Effector CD4-positive, alpha-beta T cell (primary cell): ENCODE results near the gene RBM34.
"Not testable (repeated sequence)": the region's sequence is repeated elsewhere in the genome, so short reads cannot be mapped to it uniquely, and the experiment has no call there.

Experiments used
- DNase-seq: peaks from one replicate; pipeline ENCODE4 v3.0.0-alpha.2; 2020
- total RNA-seq: gene quantifications from one replicate; lab custom pipeline; 2026; lab: John Stamatoyannopoulos, UW

Gene RBM34, protein sequence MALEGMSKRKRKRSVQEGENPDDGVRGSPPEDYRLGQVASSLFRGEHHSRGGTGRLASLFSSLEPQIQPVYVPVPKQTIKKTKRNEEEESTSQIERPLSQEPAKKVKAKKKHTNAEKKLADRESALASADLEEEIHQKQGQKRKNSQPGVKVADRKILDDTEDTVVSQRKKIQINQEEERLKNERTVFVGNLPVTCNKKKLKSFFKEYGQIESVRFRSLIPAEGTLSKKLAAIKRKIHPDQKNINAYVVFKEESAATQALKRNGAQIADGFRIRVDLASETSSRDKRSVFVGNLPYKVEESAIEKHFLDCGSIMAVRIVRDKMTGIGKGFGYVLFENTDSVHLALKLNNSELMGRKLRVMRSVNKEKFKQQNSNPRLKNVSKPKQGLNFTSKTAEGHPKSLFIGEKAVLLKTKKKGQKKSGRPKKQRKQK
- total RNA-seq = 7.1 reads per million, percentile 26 among the genes with 10 or more reads in this experiment

DNA sequence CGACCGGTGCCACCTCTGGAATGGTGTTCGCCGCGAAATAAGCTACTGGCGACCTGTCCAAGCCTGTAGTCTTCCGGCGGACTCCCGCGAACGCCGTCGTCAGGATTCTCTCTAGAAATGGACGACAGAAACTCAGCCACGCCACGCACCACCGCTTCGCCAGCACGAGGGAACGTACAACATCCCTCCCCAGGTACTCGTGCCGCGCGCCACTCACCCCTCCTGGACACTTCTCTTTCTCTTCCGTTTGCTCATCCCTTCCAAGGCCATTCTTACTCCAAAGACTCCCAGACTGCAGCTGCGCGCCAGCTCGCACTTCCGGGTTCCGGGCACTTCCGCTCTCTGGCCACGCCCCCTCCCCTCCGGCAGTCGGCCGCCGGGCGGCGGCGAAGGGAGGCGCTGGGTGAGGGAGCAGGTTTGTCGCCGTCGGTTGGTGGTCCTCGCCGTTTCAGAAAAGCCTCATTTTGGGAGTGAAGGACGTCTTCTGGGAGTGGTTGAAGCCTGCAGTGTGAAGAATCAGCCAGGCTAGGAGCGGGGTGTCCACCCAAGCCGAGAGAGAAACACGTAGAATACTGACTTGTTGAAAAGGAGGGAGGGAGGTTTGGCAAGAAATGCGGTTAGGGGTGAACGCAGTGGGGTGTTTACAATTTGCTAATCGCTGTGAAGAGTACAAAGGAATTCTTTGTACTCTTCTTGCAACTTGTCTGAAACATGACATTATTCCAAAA, at the start of gene RBM34:
Gene RBM34, minus strand, starts transcription at position 294 of the 728 bp plus-strand sequence. Its CDS starts 24 bp downstream, at position 270.
- DNase-seq = peak; percentile 89

DNA sequence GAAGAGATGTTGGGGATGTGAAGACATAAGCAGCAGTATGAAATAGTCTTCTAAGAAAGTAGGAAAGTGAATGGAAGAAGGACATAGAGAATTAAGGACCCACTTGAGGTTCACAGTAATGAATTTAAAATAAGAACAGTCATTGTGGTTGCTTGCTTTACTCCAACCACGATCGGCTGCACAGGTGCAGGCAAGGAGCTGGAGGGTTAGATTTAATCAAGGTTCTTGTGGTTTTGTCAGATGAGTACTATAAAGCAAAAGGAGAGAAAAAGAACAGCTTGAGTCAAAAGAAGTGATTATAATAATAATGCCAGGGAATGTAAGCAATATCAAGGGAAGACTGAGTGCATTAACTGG, 46.1 kb upstream of the RBM34 start:
- DNase-seq = peak; percentile 36

DNA sequence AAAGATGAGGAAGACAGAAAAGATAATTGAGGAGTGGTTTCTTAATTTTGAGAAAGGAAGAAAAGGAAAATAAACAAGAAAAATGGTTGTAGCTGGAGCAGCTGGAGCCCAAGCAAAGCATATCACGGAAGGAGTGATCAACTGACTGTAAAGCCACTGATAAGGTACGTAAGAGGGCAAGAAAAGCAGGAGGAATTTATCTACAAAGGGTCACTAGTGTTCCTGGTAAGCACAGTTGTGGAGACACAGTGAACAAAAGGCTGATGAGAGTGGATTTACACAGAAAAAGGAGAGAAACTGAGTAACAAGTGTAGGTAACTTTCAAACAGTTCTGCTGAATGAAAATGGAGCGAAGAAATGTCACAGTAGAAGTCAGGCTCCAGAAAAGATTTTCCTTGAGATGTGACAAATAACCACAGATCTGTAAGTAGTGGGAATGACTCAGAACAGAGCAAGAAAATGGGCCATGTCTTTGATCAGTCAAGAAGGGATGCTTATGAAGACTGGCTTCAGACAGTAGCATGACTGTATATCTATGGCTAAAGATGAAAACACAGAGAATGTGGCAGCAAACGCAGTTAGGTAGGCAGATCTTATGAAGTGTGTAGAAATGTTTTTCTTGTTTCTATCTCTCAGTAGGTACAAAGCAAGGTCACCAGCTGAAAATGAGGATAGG, 45.6 kb upstream of the RBM34 start:
- no peak for DNase-seq

DNA sequence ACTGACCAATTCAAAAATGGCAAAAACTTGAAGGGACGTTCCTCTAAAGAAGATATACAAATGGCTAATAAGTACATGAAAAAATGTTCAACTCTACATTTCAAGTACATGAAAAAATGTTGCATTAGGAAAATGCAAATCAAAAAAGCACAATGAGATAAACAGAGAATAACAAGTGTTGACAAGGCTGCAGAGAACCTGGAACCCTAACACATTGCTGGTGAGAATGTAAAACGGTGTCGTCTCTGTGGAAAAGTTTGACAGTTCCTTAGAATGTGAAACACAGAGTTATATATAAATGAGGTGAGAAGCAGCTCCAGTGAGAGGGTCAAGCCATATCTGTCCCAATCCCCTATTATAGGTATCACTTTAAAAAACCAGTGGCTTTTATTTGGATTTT, 44.6 kb upstream of the RBM34 start:
- no peak for DNase-seq

DNA sequence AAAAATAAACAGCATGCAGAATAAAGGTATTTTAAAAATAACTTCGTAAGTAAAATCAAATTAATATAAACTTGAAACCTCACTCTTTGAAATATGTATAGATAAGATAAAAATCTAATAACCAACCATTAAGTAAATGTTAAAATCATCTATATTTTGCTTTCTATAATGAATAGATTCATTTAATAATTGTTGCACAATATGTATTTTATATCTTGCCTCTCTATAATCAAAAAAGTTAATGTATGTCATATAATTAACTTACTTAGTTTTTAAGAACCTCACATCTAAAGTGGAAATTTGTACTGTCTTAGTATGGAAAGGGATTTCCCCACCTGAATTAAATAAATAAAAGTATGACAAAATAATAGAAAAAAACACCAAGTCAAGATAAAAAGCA, 42.4 kb upstream of the RBM34 start:
- DNase-seq = no peak

DNA sequence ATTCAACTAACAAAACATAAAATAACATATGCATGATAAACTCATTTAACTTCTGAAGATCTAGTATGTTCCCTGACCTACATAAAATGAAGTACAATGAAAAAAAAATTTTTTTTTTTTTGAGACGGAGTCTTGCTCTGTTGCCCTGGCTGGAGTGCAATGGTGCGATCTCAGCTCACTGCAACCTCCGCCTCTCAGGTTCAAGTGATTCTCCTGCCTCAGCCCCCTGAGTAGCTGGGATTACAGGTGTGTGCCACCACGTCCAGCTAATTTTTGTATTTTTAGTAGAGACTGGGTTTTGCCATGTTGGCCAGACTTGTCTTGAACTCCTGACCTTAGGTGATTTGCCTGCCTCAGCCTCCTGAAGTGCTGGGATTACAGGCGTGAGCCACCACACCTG, 41.4 kb upstream of the RBM34 start:
- not testable (repeated sequence) for DNase-seq

DNA sequence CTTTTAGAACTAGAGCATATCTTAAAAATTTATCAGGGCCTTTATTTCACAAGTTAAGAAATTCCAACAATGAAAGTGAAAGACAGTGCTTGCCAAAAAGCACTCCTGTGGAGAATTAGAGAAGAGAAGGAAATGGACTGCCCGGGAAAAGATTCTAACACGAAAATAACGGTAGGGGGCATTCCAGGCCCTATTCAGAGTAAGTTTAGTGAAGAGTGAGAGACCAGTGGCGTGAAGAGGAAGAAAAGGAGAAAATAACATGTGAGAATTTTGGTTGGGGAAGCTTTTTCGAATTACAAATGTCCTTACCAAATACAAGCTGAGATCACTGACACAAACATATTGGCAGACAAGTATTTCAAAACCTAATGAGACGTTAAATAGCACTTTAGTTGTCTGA, 38.4 kb upstream of the RBM34 start:
- DNase-seq = no peak

DNA sequence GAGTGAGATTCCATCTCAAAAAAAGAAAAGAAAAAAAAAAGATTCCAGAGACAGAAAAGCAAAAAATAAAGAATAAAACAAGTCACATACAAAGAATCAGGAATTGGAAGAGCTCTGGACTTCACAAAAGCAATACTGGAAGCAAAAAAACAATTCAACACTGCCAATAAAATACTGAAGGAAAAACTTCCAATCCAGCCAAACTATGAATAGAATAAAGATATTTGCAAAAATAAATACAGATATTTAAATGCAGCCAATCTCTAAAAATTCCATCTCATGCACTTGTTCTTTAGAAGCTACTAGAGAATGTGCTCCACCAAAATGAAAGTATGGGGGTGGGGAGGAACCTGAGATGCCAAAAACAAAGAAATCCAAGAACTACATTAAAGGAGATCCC, 29.4 kb upstream of the RBM34 start:
- DNase-seq = no peak

DNA sequence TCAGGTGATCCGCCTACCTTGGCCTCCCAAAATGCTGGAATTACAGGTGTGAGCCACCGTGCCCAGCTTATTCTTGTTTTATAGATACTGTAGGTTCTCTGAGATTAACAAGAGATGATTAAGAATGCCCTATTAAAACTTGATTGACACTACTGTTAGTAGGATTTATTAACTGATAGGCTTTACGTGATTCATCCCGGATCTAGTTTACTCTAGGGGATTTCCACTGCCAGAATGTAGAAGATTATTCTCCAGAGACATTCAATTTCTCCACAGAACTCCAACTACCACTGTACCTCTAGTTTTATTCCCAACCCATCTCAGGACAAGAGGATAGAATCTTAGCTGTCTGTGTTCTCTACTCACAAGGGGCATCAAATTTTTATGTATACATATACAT, 26.3 kb upstream of the RBM34 start:
- DNase-seq = no peak

DNA sequence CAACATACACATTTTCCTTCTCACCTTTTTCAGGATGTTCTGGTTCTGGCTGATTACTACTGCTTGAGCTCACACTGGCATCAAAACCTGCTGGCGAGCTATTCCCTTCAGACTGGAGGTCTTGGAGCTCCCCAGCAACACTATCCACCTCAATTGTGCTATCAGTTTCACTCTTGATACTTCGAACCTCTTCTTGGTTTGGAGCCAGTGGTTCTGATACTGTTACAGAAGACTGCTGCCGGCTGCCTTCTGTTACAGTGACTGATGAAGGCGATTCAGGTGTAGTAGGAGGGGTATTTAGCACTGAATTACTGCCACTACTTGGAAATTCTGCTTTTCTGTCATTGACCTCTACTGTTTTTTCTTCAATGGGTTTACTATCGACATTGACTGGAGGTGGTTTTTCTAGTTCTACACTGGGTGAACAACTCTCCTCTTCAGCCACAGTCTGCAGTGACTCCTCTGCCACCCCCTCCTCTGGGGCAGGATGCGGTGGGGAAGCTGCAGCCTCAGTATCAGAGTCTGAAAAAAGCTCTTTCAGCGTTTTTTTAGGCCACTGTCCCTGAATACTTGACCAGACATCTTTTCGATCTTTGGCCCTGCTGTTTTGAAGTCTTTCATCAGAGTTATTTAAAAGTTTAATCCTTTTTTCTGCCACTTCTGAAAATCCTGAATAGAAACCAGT, 20.7 kb upstream of the RBM34 start:
- DNase-seq = no peak

DNA sequence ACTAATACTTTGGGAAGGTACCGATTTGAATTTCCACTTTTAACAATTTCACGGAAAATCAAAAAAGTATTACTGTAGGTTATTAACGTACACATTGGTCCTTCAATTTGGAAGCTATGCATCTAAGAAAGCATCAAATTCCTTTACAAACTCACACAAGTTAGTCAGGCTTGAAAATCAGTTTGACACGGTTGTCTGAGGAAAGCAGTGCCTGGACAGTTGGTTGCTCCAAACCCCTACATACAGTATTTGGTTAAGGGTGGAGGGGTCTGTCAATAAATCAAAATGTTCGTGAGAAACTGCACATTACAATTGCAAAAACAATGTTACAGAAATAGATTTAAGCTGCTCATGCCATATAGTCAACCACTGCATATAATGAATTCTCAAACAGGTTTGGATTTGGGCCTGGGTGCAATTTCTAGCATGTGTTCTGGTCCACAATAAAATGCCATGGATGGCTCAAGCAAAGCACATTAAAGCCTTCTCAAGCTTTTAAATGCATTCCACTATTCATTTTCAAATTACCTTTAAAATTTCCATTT, 19.9 kb upstream of the RBM34 start:
- no peak for DNase-seq

DNA sequence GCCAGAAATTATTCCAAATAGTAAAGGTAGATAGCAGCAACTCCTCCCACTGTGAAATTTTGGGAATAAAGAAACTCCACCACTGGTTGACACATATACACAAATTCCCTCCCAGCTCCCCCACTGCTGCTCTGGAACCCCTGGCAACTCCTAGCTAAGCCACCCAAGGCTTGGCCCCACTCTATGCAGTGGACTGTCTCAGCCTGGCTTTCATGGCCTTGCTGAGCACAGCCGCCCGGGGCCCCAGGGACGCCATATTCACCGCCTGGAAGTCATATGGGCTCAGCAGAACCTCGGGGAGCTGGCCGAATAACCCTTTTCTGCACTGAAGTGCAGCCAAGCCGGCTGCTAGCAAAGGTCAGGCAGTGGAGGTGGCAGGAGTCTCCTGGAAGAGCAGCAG, 15.4 kb upstream of the RBM34 start:
- DNase-seq = no peak

DNA sequence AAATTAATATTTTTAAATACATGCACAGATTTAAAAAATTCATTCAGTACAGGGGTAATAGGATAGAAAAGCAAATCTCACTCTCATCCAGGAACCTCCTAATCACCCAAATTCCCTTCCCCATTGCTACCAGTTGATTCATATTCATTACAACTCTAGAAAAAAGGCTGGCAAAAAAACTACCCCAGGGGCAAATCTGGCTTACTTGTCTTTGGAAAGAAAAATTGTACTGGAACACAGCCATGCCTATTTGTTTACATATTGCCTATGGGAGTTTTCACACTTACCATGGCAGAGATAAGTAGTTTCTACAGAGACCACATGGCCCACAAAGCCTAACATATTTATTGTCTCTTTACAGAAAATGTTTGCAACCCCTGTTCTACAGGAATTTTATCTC, 8.9 kb upstream of the RBM34 start:
- DNase-seq = no peak

DNA sequence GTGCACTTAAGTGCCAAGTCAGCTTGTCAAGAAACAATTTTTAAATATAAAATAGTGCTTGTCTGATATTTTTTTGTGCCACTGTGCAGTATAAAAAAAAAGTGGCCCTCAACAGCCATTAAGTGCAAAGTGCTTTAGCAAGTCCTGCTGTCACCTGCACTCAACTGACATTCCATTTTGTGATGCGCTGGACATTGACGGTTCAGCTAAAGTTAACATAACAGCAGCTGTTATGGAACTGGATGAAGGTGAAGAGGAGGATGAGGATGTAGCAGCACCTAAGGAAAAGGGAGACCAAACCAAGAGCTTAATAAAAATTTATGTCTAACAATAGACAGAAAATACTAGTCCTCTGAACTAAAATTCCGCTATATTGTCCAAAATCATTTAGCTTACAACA, 7.3 kb upstream of the RBM34 start:
- no peak for DNase-seq

DNA sequence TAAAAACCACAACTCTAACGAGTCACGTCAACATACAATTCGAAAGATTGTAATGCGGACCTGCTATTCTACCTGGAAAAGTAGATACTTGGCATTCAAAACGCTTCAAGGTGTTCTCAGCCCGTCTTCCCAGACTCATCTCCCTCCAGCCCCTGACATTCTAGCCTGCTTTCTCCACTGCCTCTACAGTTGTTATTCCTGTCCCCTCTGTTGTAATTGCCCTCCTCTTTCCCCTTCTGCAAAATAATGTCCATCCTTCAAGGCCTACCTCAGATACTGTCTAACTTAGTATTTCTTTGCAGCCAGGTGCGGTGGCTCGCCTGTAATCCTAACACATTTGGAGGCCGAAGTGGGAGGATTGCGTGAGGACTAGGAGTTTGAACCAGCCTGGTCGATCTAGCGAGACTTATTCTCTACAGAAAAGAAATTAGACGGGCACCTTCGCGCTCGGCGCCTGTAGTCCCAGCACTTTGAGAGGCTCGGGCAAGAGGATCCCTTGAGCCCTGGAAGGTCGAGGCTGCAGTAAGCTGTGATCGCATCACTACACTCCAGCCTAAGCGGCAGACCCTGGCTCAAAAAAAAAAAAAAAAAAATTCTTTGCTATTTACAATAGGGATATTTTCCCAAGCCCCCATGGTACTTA, 756 bp upstream of the RBM34 start:
- DNase-seq = no peak

DNA sequence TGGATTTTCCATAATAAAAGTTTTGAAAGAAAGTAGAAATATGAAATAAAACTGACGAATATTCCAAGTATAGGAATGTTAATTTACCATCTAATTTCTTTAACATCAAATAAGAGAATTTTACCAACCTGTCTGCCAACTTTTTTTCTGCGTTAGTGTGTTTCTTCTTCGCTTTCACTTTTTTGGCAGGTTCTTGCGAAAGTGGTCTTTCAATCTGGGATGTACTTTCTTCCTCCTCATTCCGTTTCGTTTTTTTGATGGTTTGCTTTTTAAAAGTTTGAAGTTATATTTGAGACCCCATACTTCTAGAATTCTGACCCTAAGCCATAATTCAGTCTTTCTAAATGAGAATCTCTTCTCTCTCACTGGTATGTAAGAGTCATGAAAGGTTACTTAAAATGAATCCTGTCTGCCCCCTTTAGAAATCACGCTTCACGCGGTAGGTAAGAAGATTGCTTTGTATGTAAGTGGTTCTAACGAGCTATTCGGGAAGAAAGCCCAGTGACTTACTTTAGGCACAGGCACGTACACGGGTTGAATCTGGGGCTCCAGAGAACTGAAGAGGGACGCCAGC, 580 bp downstream of the RBM34 start:
- DNase-seq = peak; percentile 30

DNA sequence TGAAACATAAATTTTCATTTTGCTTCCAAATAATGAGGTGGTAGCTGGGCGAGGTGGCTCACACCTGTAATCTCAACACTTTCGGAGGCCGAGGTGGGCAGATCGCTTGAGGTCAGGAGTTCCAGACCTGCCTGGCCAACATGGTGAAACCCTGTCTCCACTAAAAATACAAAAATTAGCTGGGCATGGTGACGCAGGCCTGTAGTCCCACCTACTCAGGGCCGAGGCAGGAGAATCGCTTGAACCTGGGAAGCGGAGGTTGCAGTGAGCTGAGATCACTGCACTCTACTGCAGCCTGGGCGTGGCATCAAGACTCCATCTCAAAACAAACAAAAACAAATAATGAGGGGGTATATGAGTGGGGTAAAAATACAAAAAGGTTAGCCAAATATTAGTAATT, 1.1 kb downstream of the RBM34 start:
- DNase-seq = not testable (repeated sequence)

DNA sequence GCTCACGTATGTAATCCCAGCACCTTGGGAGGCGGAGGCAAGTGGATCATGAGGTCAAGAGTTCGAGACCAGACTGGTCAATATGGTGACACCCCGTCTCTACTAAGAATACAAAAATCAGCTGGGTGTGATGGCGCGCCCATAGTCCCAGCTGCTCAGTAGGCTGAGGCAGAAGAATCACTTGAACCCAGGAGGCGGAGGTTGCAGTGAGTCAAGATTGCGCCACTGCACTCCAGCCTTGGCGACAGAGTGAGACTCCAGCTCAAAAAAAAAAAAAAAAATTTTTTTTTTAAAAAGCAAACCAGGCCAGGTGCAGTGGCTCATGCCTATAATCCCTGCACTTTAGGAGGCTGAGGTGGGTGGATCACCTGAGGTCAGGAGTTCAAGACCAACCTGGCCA, 1.8 kb downstream of the RBM34 start:
- DNase-seq = not testable (repeated sequence)

DNA sequence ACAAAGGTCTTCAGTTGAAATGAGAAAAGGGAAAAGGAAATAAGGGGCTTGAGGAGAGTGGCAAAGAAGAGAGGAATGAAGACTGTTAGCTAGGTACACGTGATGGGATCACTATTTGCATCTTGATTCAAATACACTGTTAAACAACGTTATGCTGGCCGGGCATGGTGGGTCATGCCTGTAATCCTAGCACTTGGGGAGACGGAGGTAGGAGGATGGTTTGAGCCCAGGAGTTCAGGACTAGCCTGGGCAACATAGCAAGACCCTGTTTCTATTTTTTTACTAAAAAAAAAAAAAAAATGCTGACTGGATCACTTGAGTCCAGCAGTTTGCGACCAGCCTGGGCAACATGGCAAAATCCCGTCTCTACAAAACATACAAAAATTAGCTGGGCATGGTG, 2.4 kb downstream of the RBM34 start:
- no peak for DNase-seq

DNA sequence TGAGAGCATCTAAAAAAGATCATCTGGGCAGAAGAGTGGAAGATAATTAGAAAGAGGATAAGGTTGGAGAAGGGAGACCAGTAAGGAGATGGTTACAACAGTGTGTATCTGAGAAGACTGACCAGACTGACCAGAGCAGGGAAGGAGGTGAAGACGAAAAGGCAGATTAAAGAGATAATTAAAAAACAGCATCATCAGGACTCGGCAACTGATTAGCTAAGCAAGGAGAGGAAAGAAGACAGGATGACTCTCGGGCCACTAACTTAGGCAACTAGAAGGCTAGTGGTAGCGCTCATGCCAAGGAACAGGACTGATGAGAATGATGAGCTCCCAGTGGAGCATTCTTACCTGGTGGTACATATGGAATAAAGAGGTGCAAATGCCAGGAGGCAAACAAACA, 3.9 kb downstream of the RBM34 start:
- no peak for DNase-seq

DNA sequence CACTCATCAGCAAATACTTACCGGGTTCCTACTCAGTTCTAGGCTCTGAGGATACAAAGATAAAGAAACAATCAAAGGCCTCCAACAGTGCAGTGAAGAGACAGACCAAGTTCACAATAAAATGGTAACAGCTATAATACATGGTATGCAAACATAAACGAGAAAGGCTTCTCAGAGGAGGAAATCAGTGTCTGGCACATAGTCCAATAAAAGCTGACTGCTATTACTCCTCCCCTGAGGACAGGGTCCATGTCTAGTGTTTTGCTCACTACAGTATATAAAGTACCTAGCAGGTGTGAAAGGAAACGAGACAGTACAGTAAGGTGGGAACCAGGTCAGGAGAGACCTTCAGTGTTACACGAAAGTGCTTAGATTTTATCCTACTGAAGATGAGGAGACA, 4.3 kb downstream of the RBM34 start:
- no peak for DNase-seq

DNA sequence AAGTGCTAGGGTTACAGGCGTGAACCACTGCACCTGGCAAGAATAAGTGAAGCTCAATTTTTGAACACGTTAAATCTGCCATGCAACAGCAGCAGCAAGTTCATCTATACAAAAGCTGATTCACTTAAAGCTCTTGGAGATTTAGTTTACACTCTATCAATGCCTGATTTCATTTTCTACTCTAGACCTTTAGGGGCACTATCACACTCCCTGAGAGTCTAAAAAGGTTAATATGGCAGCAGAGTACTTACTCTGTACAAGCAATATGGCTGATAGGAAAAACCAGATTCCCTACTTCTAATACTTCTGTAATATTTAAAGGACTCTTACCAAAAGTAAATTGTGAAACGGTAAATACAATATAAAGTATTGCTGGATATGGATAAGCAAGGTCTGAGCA, 4.8 kb downstream of the RBM34 start:
- DNase-seq = no peak
